Stomach (tissue), 4 donors: ENCODE data around the gene RBL1.

Experiments
- EP300 ChIP-seq: sonication (generic); formaldehyde crosslinking; IDR thresholded peaks from one replicate; pipeline ENCODE4 v1.6.1; 2017; ENCODE audit warnings: antibody characterized with exemption
- POLR2AphosphoS5 ChIP-seq, 3 donors: sonication (generic); formaldehyde crosslinking; IDR thresholded peaks; one replicate each; pipeline ENCODE4 v1.6.1; 2016; ENCODE audit warnings: antibody characterized with exemption in 3 of 3
- TF ChIP-seq, protein P1 (sequence below), 7 experiments: fragments of 450-650 bp in 4 of 7; fragments of 200-600 bp in 3 of 7; sonication (generic) in 3 of 7; IDR thresholded peaks; one replicate each; pipeline ENCODE4 v1.5.1; 2016 to 2019; ENCODE audit warnings: antibody characterized with exemption in 7 of 7, control low read depth in 2 of 7, mild to moderate bottlenecking in 1 of 7

DNA sequence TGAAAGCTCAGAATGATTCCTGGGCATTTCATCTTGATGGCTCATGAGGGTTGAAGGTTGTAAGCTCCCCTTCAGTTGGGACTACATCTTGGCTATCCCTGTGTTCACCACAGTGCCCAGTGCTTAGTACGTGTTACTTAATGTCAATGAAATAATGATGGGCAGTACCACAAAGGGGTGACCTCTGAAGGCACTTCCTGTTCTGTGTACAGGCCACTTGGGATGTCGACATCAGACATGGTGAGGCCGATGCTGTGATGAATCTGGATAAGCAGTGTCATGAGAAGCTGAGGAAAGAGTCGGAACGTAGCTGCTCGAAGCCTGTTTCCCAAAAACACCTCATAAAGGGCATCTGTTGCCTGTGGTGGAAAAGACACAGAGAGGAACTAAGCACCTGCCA is 27.6 kb upstream of the RBL1 start:
- TF ChIP-seq, protein P1, sequence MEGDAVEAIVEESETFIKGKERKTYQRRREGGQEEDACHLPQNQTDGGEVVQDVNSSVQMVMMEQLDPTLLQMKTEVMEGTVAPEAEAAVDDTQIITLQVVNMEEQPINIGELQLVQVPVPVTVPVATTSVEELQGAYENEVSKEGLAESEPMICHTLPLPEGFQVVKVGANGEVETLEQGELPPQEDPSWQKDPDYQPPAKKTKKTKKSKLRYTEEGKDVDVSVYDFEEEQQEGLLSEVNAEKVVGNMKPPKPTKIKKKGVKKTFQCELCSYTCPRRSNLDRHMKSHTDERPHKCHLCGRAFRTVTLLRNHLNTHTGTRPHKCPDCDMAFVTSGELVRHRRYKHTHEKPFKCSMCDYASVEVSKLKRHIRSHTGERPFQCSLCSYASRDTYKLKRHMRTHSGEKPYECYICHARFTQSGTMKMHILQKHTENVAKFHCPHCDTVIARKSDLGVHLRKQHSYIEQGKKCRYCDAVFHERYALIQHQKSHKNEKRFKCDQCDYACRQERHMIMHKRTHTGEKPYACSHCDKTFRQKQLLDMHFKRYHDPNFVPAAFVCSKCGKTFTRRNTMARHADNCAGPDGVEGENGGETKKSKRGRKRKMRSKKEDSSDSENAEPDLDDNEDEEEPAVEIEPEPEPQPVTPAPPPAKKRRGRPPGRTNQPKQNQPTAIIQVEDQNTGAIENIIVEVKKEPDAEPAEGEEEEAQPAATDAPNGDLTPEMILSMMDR (IDR thresholded peaks at IDR 0.05) = no peak
- TF ChIP-seq EP300 = no peak
- no peak for TF ChIP-seq POLR2AphosphoS5 (IDR thresholded peaks at IDR 0.05)
